Germinal center (tissue), 1 donor: Measurements from ENCODE around the gene TBX18.

ENCODE experiments used
- DNase-seq: peaks from one replicate; pipeline ENCODE4 v3.0.0; 2012; ENCODE audit warnings: mixed read lengths, low spot score

Gene TBX18

DNA sequence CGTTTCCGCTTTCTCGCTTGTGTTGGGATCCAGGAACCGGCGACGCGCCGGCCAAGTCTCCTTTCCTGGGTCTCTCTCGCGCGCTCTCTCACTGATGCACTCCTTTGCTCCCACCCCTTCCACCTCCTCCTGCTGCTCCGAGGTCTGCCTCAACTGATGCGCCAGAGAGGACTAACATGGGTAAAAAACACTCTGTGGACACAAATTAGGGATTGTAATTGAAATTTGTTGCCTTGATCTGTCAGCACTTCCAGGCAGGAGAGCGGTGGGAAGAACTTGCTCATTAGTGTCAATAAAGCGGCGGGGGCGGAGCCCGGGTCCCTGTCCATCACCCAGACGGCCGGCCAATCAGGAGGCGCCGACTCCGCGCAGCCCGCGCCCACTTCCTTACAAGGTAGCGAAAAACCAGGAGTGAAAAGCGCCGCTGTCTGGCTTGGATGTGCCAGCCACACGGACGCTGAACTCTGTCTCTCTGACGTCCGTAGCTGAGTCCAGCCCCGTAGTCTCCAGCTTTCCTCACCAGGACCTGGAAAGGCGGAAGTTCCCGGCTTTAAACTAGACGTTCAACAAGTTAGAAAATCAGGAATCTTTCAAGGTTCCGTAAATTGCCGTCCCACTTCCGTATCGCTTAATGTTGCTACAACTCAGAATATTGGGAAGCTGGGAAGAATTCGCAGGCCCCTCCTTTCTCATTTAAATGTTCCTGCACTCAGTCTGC lies at the start of gene TBX18:
Gene TBX18 (minus strand): TSS at position 267 of the 718 bp plus-strand sequence. CDS start 417 bp downstream, outside the sequence.
- peak; percentile 45 for DNase-seq

DNA sequence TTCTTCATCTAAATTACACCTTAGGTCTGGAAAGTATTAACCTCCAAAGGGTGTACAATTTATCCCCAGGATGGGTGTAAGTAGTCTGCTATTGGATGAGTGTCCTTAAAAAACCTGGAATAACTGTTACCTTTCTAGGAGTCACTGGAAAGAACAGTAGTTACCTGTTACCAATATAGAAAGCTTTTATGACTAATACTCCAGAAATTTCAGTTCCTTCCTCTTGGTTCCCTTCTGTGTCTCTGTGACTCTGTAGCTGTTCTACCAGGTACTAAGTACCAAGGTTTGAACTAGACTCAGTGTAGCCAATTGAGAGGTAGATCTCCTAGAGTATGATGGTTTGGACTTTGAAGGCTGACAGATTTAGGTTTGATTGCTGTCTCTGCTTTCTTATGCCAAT lies 47.0 kb upstream of the TBX18 start:
- DNase-seq = no peak

DNA sequence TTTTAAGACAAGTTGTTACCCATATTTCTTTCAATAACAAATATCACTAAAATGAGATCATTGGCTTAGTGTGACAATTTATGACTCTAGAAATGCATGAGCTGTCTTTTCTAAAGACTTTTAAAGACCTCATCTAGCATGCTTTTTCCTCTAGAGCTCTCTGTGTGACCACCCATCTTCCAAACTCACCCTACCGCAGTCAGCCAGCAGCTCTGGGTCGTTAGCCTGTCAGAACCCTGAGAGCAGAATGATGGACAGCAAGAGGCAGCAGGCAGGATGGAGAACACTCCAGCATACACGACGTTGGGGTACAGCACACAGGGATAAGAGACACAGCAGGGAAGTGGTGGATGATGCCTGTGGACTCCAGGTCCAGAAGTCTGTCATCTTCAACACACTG lies 45.1 kb upstream of the TBX18 start:
- no peak for DNase-seq

DNA sequence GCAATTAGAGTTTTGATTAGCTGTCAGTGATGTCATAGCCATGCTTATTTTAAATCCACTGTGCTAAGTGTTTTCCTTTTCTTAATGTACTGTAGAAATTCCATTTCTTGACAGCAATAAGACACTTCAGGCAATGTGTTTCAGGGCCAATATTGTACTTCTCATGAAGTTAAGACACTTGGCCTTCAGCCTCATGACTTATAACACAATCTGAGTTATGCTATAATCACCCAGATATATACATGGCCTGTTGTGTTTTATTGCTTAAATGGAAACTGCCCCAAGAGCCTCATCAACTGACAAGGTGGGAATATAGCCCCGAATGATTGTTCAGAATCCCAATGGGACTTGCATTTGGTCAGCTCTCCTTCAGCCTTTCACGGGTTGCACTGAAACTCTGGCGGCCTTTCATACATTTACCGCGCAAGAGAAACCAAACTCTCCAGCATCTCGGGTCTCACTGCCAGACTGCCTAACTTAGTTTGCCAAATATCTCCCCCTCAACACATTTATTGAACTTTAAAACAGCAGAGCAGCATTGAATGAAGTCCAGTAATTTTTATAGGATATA lies 44.2 kb upstream of the TBX18 start:
- DNase-seq = no peak

DNA sequence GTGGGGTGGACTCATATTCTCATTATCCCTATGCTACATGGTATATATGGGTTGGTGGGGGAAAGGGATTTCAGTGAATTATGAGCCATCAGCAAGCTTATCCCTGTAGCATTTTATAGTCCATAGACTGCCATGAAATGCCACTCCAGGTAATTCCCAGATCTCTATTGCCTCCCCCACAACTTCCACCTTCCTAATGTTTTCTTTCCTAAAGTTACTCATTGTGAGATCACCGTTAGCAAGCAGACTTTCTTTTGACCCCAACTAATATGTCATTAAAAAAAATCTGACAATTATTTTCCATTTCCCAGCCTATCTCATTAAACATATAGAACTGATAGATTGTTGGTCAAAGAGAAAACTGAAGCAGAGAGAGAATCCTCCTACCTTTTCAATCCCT lies 40.7 kb upstream of the TBX18 start:
- no peak for DNase-seq

DNA sequence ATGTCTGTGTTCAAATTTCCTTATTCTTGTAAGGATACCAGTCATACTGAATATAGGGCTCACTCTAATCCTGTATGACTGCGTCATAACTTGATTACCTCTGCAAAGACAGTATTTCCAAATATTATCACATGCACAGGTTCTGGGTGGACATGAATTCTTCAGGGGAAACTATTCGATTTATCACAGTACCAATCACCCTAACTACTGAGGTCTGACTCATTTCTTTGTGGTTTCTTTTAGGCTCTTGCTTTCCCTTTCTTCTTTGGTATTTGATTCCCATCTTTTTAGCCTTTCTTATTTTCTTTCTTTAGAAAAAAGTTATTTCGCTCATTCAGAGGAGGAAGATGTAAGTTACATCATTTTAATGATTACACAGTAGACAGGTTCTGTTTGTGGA lies 40.3 kb upstream of the TBX18 start:
- no peak for DNase-seq

DNA sequence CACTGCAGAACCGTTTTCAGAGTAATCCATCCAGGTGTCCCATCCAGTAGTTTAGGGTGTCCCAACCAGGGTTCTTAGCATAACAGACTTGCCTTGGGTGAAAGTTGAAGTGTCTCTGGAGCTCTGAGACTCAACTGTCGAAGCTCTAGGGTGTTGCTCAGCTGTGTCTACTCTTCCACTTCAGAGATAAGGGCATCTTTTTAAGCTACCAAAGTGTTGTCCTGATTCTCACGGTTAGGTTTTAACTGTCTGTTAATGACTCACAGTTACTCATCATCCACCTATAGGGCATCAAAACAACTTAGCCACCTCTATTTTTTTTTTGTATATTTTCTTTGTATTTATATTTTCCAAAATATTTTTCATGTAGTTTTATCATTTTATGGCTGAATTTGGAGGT lies 36.9 kb upstream of the TBX18 start:
- no peak for DNase-seq

DNA sequence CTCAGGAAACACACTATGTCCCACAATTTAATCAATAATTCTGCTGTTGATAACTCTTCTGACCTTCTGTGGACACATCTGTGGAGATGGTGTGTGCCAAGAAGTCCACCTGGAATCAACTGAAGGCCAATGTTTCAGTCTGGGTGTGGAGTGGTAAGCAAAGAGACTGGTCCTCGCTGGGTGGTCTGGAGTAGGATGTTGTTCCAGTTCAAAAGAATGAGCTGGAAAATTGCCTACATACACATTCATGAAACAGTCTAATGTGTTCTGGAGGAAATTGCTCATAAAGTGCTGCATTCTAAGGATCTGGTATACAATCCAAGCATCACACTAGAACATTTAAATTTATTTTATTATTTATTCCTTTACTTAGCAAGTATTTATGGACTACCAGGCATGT lies 33.9 kb upstream of the TBX18 start:
- DNase-seq = no peak

DNA sequence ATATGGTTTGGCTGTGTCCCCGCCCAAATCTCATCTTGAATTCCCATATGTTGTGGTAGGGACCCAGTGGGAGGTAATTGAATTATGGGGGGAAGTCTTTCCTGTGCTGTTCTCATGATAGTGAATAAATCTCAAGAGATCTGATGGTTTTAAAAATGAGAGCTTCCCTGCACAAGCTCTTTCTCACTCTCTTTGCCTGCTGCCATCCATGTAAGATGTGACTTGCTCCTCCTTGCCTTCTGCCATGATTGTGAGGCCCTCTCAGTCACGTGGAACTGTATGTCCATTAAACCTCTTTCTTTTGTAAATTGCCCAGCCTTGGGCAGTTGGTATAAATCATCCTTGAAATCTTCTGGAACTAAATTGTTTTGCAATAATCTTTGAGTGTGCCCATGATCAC lies 31.9 kb upstream of the TBX18 start:
- DNase-seq = no peak

DNA sequence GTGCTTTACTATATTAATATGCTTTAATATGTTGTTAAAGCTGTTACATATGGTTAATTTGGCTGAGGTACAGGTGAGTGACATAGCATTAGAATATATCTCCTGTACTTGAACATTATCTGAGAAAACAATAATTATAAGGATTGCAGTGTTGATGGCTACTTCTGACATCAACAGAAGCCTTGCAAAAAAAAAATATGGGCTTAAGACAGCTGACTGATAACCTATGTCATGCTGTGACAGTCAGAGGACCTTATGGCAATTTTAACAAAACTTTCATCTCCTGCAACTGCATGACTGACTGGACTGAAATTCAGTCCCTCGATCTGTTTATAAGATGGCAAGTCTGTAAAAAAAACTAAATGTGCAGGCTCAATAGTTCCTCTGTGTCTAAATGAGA lies 27.5 kb upstream of the TBX18 start:
- no peak for DNase-seq

DNA sequence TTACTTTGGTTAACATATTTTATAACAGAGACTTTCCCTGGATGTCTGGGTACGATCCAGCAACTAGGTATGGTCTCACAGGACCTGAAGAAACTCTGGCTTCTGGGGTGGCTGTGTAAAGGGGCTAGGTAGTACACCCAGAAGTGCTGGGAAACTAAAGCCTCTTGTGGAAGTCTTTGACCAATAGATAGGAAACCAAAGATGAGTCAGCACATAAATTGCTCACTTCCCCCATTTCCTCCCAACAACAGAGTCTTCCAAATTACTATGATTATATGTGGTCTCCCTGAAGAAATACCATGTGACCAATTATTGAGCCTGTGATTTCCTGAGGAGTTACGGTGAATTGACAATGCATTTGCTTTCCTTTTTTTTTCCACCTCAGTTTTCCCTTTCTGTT lies 26.8 kb upstream of the TBX18 start:
- DNase-seq = no peak

DNA sequence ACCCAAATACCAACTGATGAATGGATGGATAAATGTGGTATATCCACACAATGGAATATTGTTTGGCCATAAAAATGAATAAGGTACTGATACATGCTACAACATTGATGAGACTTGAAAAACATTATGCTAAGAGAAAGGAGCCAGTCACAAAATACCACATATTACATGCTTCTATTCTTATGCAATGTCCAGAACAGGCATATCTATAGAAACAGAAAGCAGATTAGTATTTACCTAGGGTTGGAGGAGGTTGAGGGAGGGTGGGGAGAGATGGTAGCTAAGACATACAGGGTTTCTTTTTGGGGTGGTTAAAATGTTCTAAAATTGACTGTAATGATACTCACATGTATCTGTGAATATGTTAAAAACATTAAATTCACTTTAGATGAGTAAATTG lies 24.8 kb upstream of the TBX18 start:
- DNase-seq = no peak

DNA sequence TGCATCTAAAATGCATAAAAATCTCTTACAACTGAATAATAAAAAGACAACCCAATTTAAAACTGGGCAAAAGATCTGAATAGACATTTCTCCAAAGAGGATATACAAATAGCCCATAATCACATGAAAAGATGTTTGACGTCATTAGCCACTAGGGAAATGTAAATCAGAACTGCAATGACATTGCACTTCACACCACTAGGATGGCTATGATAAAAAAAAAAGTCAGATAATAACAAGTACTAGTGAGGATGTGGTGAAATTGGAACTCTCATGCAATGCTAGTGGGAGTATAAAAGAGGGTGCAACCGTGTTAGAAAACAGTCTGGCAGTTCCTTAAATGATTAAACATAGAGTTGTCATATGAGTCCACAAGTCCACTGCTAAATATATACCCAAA lies 24.3 kb upstream of the TBX18 start:
- no peak for DNase-seq

DNA sequence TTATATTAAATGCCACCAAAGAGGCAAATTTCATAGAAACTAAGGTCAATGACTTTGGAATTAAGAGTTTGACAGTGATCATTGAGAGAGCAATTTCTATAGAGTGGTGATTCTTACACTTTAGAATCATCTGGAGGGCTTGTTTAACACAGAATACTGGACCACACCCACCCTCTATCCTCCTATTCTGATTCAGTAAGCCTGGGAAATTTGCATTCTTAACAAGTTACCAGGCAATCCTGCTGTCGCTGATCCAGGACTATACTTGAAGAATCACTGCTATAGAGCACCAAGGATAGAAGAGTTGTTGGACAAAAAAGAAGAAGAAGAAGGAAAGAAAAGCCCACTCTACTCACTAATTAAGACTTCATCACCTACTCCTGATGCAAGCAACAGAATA lies 21.3 kb upstream of the TBX18 start:
- DNase-seq = no peak

DNA sequence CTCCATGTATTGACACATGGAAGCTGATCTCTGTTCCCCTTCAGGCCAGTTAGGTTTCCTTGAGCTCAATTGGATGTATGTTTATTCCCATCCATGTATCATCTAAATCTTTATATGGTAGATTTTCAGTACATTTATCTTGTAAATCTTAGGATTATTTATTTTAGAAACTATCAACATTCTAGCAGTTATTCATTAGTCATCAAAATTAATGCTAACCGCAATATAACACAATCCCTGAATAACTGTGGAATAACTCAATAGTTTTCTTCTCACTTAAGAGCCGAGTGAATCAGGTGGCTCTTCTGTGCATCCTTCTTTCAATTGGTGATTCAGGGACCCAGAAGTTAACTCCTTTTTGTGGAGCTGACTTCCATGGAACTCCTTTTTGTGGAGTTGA lies 15.5 kb upstream of the TBX18 start:
- DNase-seq = no peak

DNA sequence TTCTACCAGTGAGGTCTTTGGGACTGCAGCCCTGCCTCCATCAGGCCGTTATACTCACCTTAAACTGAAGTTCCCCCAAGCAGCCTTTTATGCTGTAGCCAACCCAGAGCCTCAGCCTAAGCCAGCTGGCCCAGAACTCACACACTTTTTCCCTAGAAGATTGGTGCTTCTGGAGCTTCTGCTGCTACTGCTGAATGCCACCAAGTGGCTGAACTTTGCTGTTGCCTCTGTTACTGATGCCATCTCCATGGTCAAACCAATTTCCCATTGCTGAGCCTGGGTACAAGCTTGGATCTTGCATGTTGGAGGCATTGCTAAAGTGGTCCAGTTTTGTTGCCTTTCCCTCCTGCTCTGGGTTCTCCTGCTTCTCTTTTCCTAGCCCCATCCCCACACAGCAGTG lies 15.0 kb upstream of the TBX18 start:
- DNase-seq = no peak

DNA sequence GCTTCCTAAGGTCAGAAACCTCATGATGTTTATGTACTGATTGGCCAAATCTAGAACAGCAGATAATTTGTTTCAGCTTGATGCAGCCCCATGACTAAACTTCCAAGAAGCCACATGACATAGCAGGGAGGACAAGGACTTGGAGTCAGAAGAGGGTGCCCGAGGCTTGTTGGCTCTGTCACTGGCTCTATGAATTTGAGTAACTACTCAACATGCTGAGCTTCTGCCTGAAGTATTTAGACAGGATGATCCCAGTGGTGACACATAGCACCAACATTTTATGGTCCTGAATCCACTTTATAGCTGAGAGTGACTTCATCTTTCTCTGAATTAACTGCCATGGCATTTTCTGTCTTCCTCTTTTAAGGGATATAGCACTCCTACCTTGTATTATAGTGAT lies 13.5 kb upstream of the TBX18 start:
- DNase-seq = no peak

DNA sequence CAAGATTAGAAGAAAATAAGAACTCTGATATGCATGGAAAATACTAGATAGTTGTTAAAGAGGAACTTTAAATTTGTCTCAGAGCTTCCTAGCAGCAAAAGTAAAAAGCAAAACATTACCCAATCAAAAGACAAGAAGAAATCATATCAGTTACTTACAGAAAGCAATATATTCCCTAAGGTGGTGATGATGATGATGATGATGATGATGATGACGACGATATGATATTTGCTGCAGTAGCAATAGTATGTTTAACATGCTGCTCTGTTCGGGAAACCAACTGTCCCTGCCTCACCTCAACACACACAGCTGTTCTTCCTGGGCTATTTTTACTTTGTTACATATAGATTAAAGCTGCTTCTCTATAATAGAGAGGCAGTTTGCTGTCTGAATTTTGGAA lies 12.0 kb upstream of the TBX18 start:
- no peak for DNase-seq

DNA sequence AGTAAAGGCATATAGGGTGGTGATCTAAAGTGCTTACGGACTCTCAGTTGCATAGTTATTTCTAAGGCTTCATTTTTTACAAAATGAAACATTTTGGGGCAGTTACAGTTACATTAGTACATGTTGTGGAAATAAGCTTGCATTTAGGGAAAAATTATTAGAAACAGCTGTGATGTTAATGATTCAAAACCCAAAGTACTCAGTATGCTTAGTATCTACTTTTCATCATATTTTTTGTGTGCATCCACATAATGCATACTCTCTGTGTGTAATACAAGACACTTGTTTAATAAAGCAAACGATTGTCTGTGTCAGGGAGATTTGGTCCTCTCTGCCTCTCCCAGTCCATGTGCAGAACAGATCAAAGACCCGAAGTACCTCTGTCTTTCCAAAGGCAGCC lies 11.4 kb upstream of the TBX18 start:
- DNase-seq = no peak

DNA sequence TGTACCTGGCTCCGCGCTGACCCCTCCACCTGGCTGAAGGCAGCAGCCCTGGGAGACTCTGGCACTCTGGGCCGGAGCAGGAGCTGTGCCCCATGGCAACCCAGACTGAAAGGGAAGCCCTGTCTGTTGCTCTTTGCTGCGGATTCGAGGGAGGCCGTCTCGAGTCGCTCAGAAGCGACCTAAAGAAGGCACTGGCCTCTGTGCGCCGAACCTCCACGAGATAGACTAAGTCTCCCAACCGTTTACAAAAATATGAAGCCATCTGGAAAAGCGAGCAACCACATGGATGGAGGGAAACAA lies 10.5 kb upstream of the TBX18 start:
- DNase-seq = no peak

DNA sequence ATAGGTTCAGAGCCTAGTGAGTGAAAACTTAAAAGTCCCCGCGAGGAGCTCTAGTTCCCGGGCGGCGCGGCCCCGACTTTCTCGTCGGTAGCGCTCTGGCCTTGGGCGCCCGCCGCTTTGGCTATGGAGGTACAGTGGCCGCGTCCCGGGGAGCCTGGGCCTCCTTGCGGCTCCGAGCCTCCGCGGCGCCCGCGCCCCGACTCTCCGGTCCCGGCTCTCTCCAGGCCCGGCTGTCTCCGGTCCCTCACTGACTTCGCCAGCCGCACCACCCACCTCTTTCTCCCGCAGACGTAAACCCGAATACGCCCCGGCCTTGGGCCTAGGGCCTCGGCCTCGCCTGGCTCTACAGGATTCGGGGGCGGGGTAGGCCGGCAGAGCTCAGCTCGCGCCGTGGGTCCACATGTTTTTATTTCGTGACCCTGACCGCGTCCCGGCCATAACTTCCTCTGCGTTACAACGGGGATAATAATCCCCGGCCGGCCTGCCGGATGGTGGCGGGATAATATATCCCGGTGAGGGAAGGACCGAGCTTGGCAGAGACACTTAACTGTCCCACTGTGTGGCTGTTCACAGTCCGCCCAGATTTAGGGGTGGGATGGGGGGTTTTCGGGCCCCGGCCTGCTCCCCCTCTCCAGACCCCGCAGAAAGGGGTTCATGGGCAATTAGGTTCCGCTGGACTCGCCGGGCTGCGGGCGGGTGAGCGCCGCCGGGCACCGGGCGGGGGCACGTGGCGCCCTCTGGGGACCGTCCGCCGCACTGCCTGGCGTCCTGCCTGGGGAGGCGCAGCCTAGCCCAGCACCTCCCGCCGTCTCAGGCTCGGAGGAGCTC lies 10.0 kb upstream of the TBX18 start:
- DNase-seq = peak; percentile 47

DNA sequence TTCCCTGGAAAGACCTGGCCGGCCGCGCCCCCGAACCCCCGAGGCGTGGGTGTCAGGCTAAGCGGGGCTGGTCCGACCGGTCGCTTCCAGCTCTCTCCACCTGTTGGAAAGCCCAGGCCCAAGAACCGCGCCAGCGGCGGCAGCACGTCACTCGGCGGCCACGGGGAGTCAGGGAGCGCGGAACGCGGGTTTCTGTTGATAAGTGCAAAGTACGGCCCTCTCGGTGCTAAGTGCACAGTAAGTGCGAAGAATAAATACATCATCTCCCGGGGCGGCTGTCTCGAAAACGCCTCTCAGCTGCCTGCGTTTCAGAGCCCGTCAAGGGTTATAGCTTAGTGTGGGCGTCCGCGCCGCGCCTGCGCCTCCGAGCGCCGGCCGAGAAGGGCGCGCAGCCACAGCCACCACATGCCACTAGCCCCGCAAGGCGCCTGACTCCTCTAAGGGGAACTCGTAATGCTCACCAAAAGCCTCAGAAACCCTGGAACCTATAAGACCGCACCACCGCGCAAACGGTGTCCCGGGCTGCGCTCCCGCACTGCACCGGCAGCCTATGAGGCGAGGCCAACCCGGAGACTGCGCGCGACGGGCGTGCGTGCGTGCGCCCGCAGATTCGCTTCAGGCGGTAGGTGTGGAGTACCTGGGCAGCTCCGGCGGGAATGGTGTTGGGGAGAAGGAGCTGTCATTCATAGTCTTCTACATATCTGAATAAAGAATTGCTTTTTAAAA lies 9.2 kb upstream of the TBX18 start:
- no peak for DNase-seq

DNA sequence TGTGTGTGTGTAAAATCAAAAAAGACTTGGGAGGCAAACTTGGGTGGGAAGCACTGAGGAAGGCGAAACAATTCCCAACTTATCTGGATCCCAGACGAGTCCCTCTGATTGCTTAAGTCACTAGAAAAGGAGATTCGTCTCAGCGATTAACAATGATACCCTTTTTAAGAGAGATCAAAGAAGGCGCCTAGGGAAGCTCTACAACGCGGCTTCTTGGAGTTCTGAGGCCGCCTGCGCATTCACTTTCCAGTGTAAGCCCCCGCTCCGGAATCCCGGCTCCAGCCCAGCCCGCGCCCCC lies 8.7 kb upstream of the TBX18 start:
- DNase-seq = no peak
